Activated CD8-positive, alpha-beta memory T cell treated with anti-CD3 and anti-CD28 coated beads, Interleukin-2, amount 50 U/mL, for 4 hours (primary cell): ENCODE results near the gene THOC5.
"Not testable (repeated sequence)": the region's sequence is repeated elsewhere in the genome, so short reads cannot be mapped to it uniquely, and the experiment has no call there.

Experiments used
- DNase-seq: peaks from one replicate; pipeline ENCODE4 v3.0.0-alpha.2; 2020

THOC5 gene

GRCh38 chr22:29559853-29560252, 6.3 kb upstream of the THOC5 start:
- DNase-seq, result no peak

GRCh38 chr22:29559030-29559429, 5.5 kb upstream of the THOC5 start:
- DNase-seq, result no peak

GRCh38 chr22:29555065-29555644, 1.6 kb upstream of the THOC5 start:
- DNase-seq, result no peak

GRCh38 chr22:29552357-29552756, 1.2 kb downstream of the THOC5 start:
- DNase-seq, result not testable (repeated sequence)

GRCh38 chr22:29550005-29550404, 3.6 kb downstream of the THOC5 start:
- DNase-seq, result no peak

- not testable (repeated sequence) for DNase-seq
Measured at GRCh38 chr22:29545045-29545444, 8.5 kb downstream of the THOC5 start.

- DNase-seq, result no peak
Measured at GRCh38 chr22:29541845-29542244, 11.7 kb downstream of the THOC5 start.

- no peak for DNase-seq
Measured at GRCh38 chr22:29539105-29539504, 14.5 kb downstream of the THOC5 start.

- no peak for DNase-seq
Measured at GRCh38 chr22:29536411-29536810, 17.1 kb downstream of the THOC5 start.

GRCh38 chr22:29531419-29531818, 22.1 kb downstream of the THOC5 start:
- DNase-seq, result no peak

GRCh38 chr22:29530716-29531115, 22.8 kb downstream of the THOC5 start:
- no peak for DNase-seq

- no peak for DNase-seq
Measured at GRCh38 chr22:29528144-29528543, 25.4 kb downstream of the THOC5 start.

- no peak for DNase-seq
Measured at GRCh38 chr22:29524442-29525191, 28.9 kb downstream of the THOC5 start.

GRCh38 chr22:29523761-29524160, 29.8 kb downstream of the THOC5 start:
- DNase-seq, result no peak

GRCh38 chr22:29521526-29521925, 32.0 kb downstream of the THOC5 start:
- DNase-seq, result no peak

- DNase-seq, result no peak
Measured at GRCh38 chr22:29520851-29521250, 32.7 kb downstream of the THOC5 start.

- no peak for DNase-seq
Measured at GRCh38 chr22:29519996-29520395, 33.6 kb downstream of the THOC5 start.

- DNase-seq, result no peak
Measured at GRCh38 chr22:29518427-29518826, 35.1 kb downstream of the THOC5 start.

GRCh38 chr22:29517215-29517908, 36.2 kb downstream of the THOC5 start:
- no peak for DNase-seq

- no peak for DNase-seq
Measured at GRCh38 chr22:29512031-29512430, 41.5 kb downstream of the THOC5 start.

GRCh38 chr22:29511126-29511862, 42.3 kb downstream of the THOC5 start:
- DNase-seq, result no peak

GRCh38 chr22:29510542-29510941, 43.0 kb downstream of the THOC5 start:
- no peak for DNase-seq

- DNase-seq, result no peak
Measured at GRCh38 chr22:29509815-29510214, 43.7 kb downstream of the THOC5 start.
